RWPE1 (cell line): ENCODE results near the gene KCNA2.

Experiments used
- CTCF ChIA-PET: fragments of 350-600 bp; sonication (Branson Sonifier 250); formaldehyde crosslinking; extraction: SDS; loops from one replicate; lab custom pipeline; 2021; lab: Yijun Ruan, JAX
- POLR2A ChIA-PET: fragments of 400-600 bp; formaldehyde crosslinking; extraction: SDS; loops from one replicate; lab custom pipeline; 2020; ENCODE audit warnings: antibody characterized with exemption; ENCODE audit not compliant: low non-redundant PET; lab: Yijun Ruan, JAX
- DNase-seq: peaks from one replicate; pipeline ENCODE4 v3.0.0; 2012; ENCODE audit warnings: low spot score
- H3K27ac ChIP-seq: fragments of 450-650 bp; 2 replicates; pipeline ENCODE4 v1.5.1; 2017
- CTCF ChIP-seq: fragments of 450-650 bp; conservative IDR thresholded peaks from 2 replicates; pipeline ENCODE4 v1.5.1; 2017; ENCODE audit warnings: low read depth, mild to moderate bottlenecking

KCNA2 gene

GRCh38 chr1:110561596-110561995 is 44.6 kb downstream of the KCNA2 start:
- ChIA-PET CTCF (no interaction called here), POLR2A (interaction anchor here (0.6 kb wide), 1 partner anchor 655 kb away, joined by 3 read pairs; no protein-coding TSS in a partner anchor)
- no peak for DNase-seq
- H3K27ac ChIP-seq = no peak overlapping the region
- no peak for TF ChIP-seq CTCF

DNA sequence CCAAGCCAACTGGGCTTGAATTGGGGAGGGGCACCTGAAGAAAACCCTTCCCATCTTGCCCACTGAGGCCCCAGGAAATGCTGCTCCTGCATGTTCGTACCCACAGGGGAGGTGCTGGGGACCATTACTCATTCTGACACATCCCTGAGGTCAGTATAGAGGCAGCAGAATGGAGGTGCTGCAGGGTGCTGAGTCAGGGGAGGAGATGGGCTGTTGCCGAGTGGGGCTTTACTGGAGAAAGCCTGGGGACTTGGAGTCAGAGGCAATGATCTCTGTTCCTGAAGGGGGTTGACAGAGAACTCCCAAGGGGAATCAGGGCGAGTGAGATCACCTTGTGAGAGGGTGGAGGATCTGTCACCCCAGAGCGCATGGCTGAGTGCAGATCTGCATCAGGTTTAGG is 47.0 kb downstream of the KCNA2 start:
- DNase-seq = no peak
- no peak for TF ChIP-seq CTCF
- CTCF ChIA-PET = interaction anchor here (0.6 kb wide), 1 partner anchor 492 kb away, joined by 3 read pairs; no protein-coding TSS in a partner anchor
- POLR2A ChIA-PET = no interaction called here
- no peak overlapping the region for H3K27ac ChIP-seq

GRCh38 chr1:110557481-110557880 is 48.7 kb downstream of the KCNA2 start:
- DNase-seq = no peak
- CTCF ChIA-PET = interaction anchor here (0.6 to 1.0 kb wide), 3 partner anchors 62 to 151 kb away, joined by 3 read pairs; no protein-coding TSS in a partner anchor
- H3K27ac ChIP-seq = no peak overlapping the region
- TF ChIP-seq CTCF = no peak
- POLR2A ChIA-PET = no interaction called here

DNA sequence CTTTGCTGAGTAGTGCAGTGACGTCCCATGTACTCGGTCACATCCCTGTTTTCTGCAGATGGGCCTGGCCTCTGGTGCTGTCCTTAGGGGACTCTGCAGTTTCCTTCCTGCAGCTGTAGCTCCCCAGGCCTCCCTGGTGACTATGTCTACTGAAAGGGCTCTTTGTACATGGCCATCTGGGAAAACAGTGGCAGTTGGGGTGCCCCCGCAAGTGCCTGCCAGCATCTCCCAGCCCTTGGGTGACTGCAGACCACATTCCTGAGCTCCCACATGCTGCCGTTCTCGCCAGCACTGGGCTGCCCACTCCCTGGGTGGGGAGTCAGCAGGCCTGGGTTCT is 49.7 kb downstream of the KCNA2 start:
- H3K27ac ChIP-seq = no peak overlapping the region
- ChIA-PET POLR2A (no interaction called here), CTCF (interaction anchor here (0.9 to 1.9 kb wide), 4 partner anchors 9 to 210 kb away, joined by 3 to 5 read pairs (median 4); no protein-coding TSS in a partner anchor)
- no peak for TF ChIP-seq CTCF
- no peak for DNase-seq

DNA sequence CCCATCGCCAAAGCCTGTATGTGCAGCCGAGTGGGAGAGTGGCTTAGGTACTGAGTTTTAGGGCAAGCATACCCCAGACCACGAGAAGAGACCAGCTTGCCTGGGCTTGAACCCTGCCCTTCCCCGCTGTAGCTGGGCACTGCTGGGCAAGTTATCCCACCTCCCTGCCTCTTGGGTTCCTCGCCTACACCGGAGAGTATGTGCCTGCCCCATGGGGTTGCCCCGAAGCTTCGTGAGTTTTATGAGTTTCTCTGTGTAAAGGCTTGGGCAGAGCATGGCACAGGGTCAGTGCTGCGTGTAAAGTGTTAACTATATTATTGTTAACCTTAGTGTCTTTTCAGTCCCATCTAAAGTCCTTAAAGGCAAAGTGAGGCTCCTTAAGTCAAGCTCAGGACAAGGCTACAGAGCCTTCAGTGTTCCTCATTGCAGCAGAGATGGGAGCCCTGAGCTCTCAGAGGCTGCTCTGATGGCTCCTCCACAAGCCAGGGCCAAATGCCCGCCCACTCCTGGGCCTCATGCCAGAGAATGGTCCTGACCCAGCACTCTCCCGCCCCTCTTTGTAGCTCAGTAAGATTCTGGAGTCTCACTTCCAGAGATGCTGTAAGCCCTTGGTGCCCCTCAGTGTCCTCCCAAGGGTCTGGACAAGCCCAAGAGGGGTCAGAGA is 50.2 kb downstream of the KCNA2 start:
- DNase-seq = no peak
- TF ChIP-seq CTCF = no peak
- POLR2A ChIA-PET = no interaction called here
- CTCF ChIA-PET = interaction anchor here (0.9 to 1.9 kb wide), 6 partner anchors 8 to 210 kb away, joined by 3 to 5 read pairs (median 4); no protein-coding TSS in a partner anchor
- no peak overlapping the region for H3K27ac ChIP-seq

- no peak for DNase-seq
- H3K27ac ChIP-seq = no peak overlapping the region
- no peak for TF ChIP-seq CTCF
- POLR2A ChIA-PET = no interaction called here
- CTCF ChIA-PET = interaction anchor here (0.6 to 1.9 kb wide), 6 partner anchors 10 to 211 kb away, joined by 3 to 5 read pairs (median 3); no protein-coding TSS in a partner anchor
Observed at GRCh38 chr1:110554871-110555801, 51.0 kb downstream of the KCNA2 start.
